MM.1S (cell line): ENCODE measurements around the gene HNRNPK.

Experiments used
- EZH2 ChIP-seq: fragments of 300-600 bp; sonication (generic); optimal IDR thresholded peaks from 2 replicates; pipeline ENCODE3; 2017; ENCODE audit warnings: low read depth, mild to moderate bottlenecking, antibody characterized with exemption, low read length, mixed read lengths
- EZH2phosphoT487 ChIP-seq: fragments of 300-600 bp; sonication (generic); IDR thresholded peaks from 2 replicates; pipeline ENCODE4 v1.6.1; 2018; ENCODE audit warnings: antibody characterized with exemption, low read length
- TF ChIP-seq, protein P1 (sequence below): fragments of 300-600 bp; sonication (generic); IDR thresholded peaks from 2 replicates; pipeline ENCODE4 v1.5.1; 2016; ENCODE audit warnings: antibody characterized with exemption, low read length, mixed read lengths

DNA sequence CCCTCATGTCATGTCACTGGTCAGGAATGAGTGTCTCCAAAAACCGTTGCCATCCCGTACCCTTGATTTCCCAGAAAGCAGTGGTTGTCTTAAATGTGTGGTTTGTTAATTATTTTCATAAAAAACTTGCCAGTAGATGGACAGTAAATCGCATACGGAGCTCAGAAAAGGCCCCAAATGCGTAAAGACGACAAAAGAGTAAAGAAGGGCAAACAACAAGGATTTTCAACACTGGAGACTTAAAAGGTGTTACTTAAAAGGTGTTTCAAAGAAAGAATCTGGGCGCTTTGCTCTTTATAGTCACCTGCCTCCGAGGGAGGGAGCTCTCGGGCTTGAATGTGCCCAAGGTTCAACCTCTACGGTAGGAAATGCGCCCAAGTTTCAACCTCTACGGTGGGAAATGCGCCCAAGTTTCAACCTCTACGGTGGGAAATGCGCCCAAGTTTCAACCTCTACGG lies 59.5 kb downstream of the HNRNPK start:
- TF ChIP-seq, protein P1, sequence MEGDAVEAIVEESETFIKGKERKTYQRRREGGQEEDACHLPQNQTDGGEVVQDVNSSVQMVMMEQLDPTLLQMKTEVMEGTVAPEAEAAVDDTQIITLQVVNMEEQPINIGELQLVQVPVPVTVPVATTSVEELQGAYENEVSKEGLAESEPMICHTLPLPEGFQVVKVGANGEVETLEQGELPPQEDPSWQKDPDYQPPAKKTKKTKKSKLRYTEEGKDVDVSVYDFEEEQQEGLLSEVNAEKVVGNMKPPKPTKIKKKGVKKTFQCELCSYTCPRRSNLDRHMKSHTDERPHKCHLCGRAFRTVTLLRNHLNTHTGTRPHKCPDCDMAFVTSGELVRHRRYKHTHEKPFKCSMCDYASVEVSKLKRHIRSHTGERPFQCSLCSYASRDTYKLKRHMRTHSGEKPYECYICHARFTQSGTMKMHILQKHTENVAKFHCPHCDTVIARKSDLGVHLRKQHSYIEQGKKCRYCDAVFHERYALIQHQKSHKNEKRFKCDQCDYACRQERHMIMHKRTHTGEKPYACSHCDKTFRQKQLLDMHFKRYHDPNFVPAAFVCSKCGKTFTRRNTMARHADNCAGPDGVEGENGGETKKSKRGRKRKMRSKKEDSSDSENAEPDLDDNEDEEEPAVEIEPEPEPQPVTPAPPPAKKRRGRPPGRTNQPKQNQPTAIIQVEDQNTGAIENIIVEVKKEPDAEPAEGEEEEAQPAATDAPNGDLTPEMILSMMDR: no peak; the same call in 1 of the 2 replicates
- TF ChIP-seq EZH2phosphoT487: no peak
- TF ChIP-seq EZH2: no peak
